SK-N-SH (cell line): ENCODE measurements around the gene IQGAP2. TPM values are rescaled to one million over a fixed set of nuclear protein-coding genes. Genes with fewer than 3 reads are reported as not detected.

Experiments used
- CTCF ChIA-PET: fragments of 300-600, 350-600 bp; formaldehyde crosslinking; extraction: SDS; loops from one replicate; lab custom pipeline; 2021; lab: Yijun Ruan, JAX
- POLR2A ChIA-PET: fragments of 350-600 bp; sonication (Branson Sonifier 250); formaldehyde crosslinking; extraction: SDS; loops from one replicate; lab custom pipeline; 2020; ENCODE audit warnings: antibody characterized with exemption, inconsistent platforms; lab: Yijun Ruan, JAX
- DNase-seq: peaks from one replicate; pipeline ENCODE4 v3.0.0; 2012
- H2AFZ ChIP-seq: fragments of 200-600 bp; sonication (generic); 2 replicates; pipeline ENCODE4 v1.8.1; 2016; ENCODE audit warnings: antibody characterized with exemption, mild to moderate bottlenecking, low read depth
- H3F3A ChIP-seq: fragments of 200-600 bp; sonication (generic); replicated peaks from 2 replicates; pipeline ENCODE3; 2016; ENCODE audit warnings: antibody characterized with exemption, mild to moderate bottlenecking; ENCODE audit not compliant: insufficient read depth
- H3K27ac ChIP-seq, 2 experiments: fragments of 200-500 bp in 1 of 2; fragments of 200-600 bp in 1 of 2; sonication (Bioruptor generic) in 1 of 2; sonication (generic), shearing (Covaris generic) in 1 of 2; 2 replicates each; pipeline versions ENCODE4 v1.5.1 to v1.6.1; 2014 to 2016; ENCODE audit warnings: low read depth in 2 of 2, inconsistent platforms in 1 of 2, low read length in 1 of 2, mild to moderate bottlenecking in 1 of 2, mixed read lengths in 1 of 2
- H3K27me3 ChIP-seq: fragments of 200-600 bp; sonication (generic), shearing (Covaris generic); 2 replicates; pipeline ENCODE4 v1.6.1; 2016; ENCODE audit warnings: mixed run types; ENCODE audit not compliant: insufficient read depth
- H3K36me3 ChIP-seq, 2 experiments: fragments of 200-500 bp in 1 of 2; fragments of 200-600 bp in 1 of 2; sonication (Bioruptor generic) in 1 of 2; sonication (generic) in 1 of 2; replicated peaks in 1 of 2; 2 replicates each; pipeline versions ENCODE3 to v1.5.1; 2014 to 2016; ENCODE audit warnings: low read length in 1 of 2, mild to moderate bottlenecking in 1 of 2; ENCODE audit not compliant: insufficient read depth in 2 of 2, control insufficient read depth in 1 of 2
- H3K4me1 ChIP-seq, 2 experiments: fragments of 200-500 bp in 1 of 2; fragments of 200-600 bp in 1 of 2; sonication (Bioruptor generic) in 1 of 2; sonication (generic), shearing (Covaris generic) in 1 of 2; 2 replicates each; pipeline versions ENCODE4 v1.5.1 to v1.6.1; 2014 to 2016; ENCODE audit warnings: low read depth in 1 of 2, low read length in 1 of 2, mixed run types in 1 of 2; ENCODE audit not compliant: insufficient read depth in 2 of 2, control insufficient read depth in 1 of 2
- H3K4me2 ChIP-seq: fragments of 200-600 bp; sonication (generic), shearing (Covaris generic); 2 replicates; pipeline ENCODE4 v1.6.1; 2017; ENCODE audit warnings: mixed run types
- H3K4me3 ChIP-seq, 2 experiments: fragments of 200-500 bp in 1 of 2; fragments of 200-600 bp in 1 of 2; sonication (Bioruptor generic) in 1 of 2; sonication (generic), shearing (Covaris generic) in 1 of 2; 2 replicates each; pipeline versions ENCODE4 v1.5.1 to v1.8.1; 2014 to 2016; ENCODE audit warnings: low read depth in 2 of 2, inconsistent platforms in 1 of 2, low read length in 1 of 2, mild to moderate bottlenecking in 1 of 2, mixed read lengths in 1 of 2, moderate library complexity in 1 of 2
- H3K79me2 ChIP-seq: fragments of 200-600 bp; sonication (generic); 2 replicates; pipeline ENCODE4 v1.8.1; 2017; ENCODE audit warnings: mild to moderate bottlenecking; ENCODE audit not compliant: insufficient read depth
- H3K9ac ChIP-seq: fragments of 200-600 bp; sonication (generic); 2 replicates; pipeline ENCODE4 v1.6.1; 2017; ENCODE audit warnings: mixed run types
- H3K9me2 ChIP-seq: fragments of 200-600 bp; sonication (generic); 2 replicates; pipeline ENCODE4 v1.6.1; 2017; ENCODE audit warnings: mixed run types
- H3K9me3 ChIP-seq: fragments of 200-600 bp; sonication (generic); 2 replicates; pipeline ENCODE4 v1.6.1; 2017; ENCODE audit warnings: mixed run types, mild to moderate bottlenecking, moderate library complexity
- H4K20me1 ChIP-seq: fragments of 200-600 bp; sonication (generic); 2 replicates; pipeline ENCODE4 v1.6.1; 2017; ENCODE audit warnings: mild to moderate bottlenecking, mixed run types; ENCODE audit not compliant: insufficient read depth
- EP300 ChIP-seq, 2 experiments: IDR thresholded peaks; 2 replicates each; pipeline versions ENCODE4 v1.4.0 to v1.6.1; 2012; ENCODE audit warnings: borderline replicate concordance in 1 of 2, low read depth in 1 of 2, low read length in 1 of 2
- EZH2phosphoT487 ChIP-seq: fragments of 200-600 bp; sonication (generic); IDR thresholded peaks from 2 replicates; pipeline ENCODE4 v1.6.1; 2017; ENCODE audit warnings: low read depth, mixed run types, mild to moderate bottlenecking, antibody characterized with exemption, moderate library complexity, borderline replicate concordance
- FOXJ3 ChIP-seq: sonication (generic); formaldehyde crosslinking; IDR thresholded peaks from 2 replicates; pipeline ENCODE4 v1.5.1; 2020; ENCODE audit warnings: mild to moderate bottlenecking, missing genetic modification reagents
- FOXM1 ChIP-seq: IDR thresholded peaks from 2 replicates; pipeline ENCODE4 v1.4.0; 2012; ENCODE audit warnings: low read depth, mild to moderate bottlenecking
- GABPA ChIP-seq: IDR thresholded peaks from 2 replicates; pipeline ENCODE4 v1.4.0; 2012; ENCODE audit warnings: low read depth, mild to moderate bottlenecking
- MAX ChIP-seq: IDR thresholded peaks from 2 replicates; pipeline ENCODE4 v1.4.0; 2012; ENCODE audit warnings: low read depth
- MXI1 ChIP-seq: IDR thresholded peaks from 2 replicates; pipeline ENCODE4 v1.6.1; 2012; ENCODE audit warnings: mild to moderate bottlenecking, low read depth, low read length, improper control_type of control experiment
- NFIC ChIP-seq: IDR thresholded peaks from 2 replicates; pipeline ENCODE4 v1.4.0; 2012; ENCODE audit warnings: borderline replicate concordance
- POLR2AphosphoS5 ChIP-seq: IDR thresholded peaks from 2 replicates; pipeline ENCODE4 v1.6.1; 2012; ENCODE audit warnings: low read depth, low read length
- RAD21 ChIP-seq: IDR thresholded peaks from 2 replicates; pipeline ENCODE4 v1.6.1; 2012; ENCODE audit warnings: mild to moderate bottlenecking, low read length
- RCOR1 ChIP-seq: fragments of 150-350 bp; IDR thresholded peaks from 2 replicates; pipeline ENCODE4 v1.6.1; 2017; ENCODE audit warnings: antibody characterized with exemption, low read length
- REST ChIP-seq: IDR thresholded peaks from 2 replicates; pipeline ENCODE4 v1.6.1; 2012; ENCODE audit warnings: mild to moderate bottlenecking, low read depth, low read length, moderate library complexity
- RFX5 ChIP-seq: IDR thresholded peaks from 2 replicates; pipeline ENCODE4 v1.6.1; 2012; ENCODE audit warnings: mild to moderate bottlenecking, improper control_type of control experiment, low read length
- RXRA ChIP-seq: IDR thresholded peaks from 2 replicates; pipeline ENCODE4 v1.4.0; 2012; ENCODE audit warnings: low read depth, mild to moderate bottlenecking, borderline replicate concordance
- TAF1 ChIP-seq: IDR thresholded peaks from 2 replicates; pipeline ENCODE4 v1.6.1; 2012; ENCODE audit warnings: low read depth, mild to moderate bottlenecking, low read length, moderate library complexity, borderline replicate concordance
- USF1 ChIP-seq: IDR thresholded peaks from 2 replicates; pipeline ENCODE4 v1.4.0; 2012; ENCODE audit warnings: low read depth, borderline replicate concordance
- WGBS: methylation state at CpG from one replicate; pipeline ENCODE4 v1.1.6; 2017; ENCODE audit warnings: low lambda C conversion rate; 5-methylcytosine and 5-hydroxymethylcytosine counted together
- polyA plus RNA-seq, 3 experiments: library from polyadenylated mRNA; depleted of rRNA; stranded (reverse); fragments of >200 nt; gene quantifications; 2 replicates each; pipeline ENCODE4 v1.2.3, GENCODE V29; 2012

Gene IQGAP2
- polyA plus RNA-seq, 1 of the 3 experiments (the other 2 are of a cell fraction): 2.1 TPM

GRCh38 chr5:76399268-76399667, 3.8 kb upstream of the IQGAP2 start:
- TF ChIP-seq RAD21: no peak
- no peak for TF ChIP-seq NFIC
- TF ChIP-seq USF1: no peak
- TF ChIP-seq MXI1: no peak
- no peak for TF ChIP-seq EZH2phosphoT487
- no peak for TF ChIP-seq RFX5
- no peak for TF ChIP-seq RXRA
- no peak for TF ChIP-seq REST
- no peak for TF ChIP-seq EP300 (IDR thresholded peaks at IDR 0.05; ENCODE audit: borderline replicate concordance in 1 of 2, low read depth in 1 of 2, low read length in 1 of 2)
- TF ChIP-seq GABPA: no peak
- no peak for TF ChIP-seq RCOR1
- no peak for TF ChIP-seq TAF1
- no peak for TF ChIP-seq FOXJ3 (CRISPR knock-in tag)
- TF ChIP-seq MAX: no peak
- TF ChIP-seq POLR2AphosphoS5: no peak
- no peak for TF ChIP-seq FOXM1
- TF ChIP-seq, all 33 proteins: peak for 0
- peaks cover 0 to 4% of the 10 kb centered on the region in 2 experiments; a peak in 1 of 4 replicates for H3K4me1 ChIP-seq
- H3K36me3 ChIP-seq: no peaks in the 10 kb centered on the region
- no peak overlapping the region for H3K9ac ChIP-seq
- no peak overlapping the region for H3K4me2 ChIP-seq
- no peak overlapping the region for H2AFZ ChIP-seq
- H3K79me2 ChIP-seq: no peaks in the 10 kb centered on the region
- ChIA-PET CTCF (interaction anchor here (1.3 kb wide), 1 partner anchor 145 kb away, joined by 4 read pairs; no protein-coding TSS in a partner anchor), POLR2A (no interaction called here)
- H3K27ac ChIP-seq: no peak overlapping the region
- no peaks in the 10 kb centered on the region for H3K9me2 ChIP-seq
- no peaks in the 10 kb centered on the region for H3F3A ChIP-seq
- H3K27me3 ChIP-seq: peaks cover 22% of the 10 kb centered on the region
- H3K9me3 ChIP-seq: no peaks in the 10 kb centered on the region
- no peak for DNase-seq
- no peak overlapping the region for H3K4me3 ChIP-seq
- 97% methylated on average over 2 of the region's 2 CpGs for WGBS
- no peaks in the 10 kb centered on the region for H4K20me1 ChIP-seq
